ENCODE data around the gene SLC2A3.

- TF ChIP-seq CTCF (IDR thresholded peaks at IDR 0.05) (no peak), EZH2 (IDR thresholded peaks at IDR 0.05) (no peak)
Observed at GRCh38 chr12:7872566-7873319, 63.2 kb downstream of the SLC2A3 start, which contains the start of gene SLC2A14.

Data from neural progenitor cell (in vitro differentiated cells).